Osteoblast (primary cell): ENCODE measurements around the gene TRAPPC1. TPM values are rescaled to one million over a fixed set of nuclear protein-coding genes. Genes with fewer than 3 reads are reported as not detected.

Experiments
- DNase-seq: peaks from one replicate; pipeline ENCODE4 v3.0.0; 2011; ENCODE audit warnings: low spot score, mixed read lengths; ENCODE audit not compliant: insufficient read length; ENCODE audit errors: missing footprints
- H2AFZ ChIP-seq: 2 replicates; pipeline ENCODE4 v1.6.0; 2011; ENCODE audit warnings: mild to moderate bottlenecking, low read length
- H3K27ac ChIP-seq: 2 replicates; pipeline ENCODE4 v1.5.1; 2011; ENCODE audit warnings: mild to moderate bottlenecking, low read depth, low read length, moderate library complexity
- H3K27me3 ChIP-seq: 2 replicates; pipeline ENCODE4 v1.6.0; 2012; ENCODE audit warnings: mild to moderate bottlenecking, control low read depth, inconsistent platforms, low read length, moderate library complexity; ENCODE audit not compliant: insufficient read depth
- H3K36me3 ChIP-seq: 2 replicates; pipeline ENCODE4 v1.5.1; 2011; ENCODE audit warnings: mild to moderate bottlenecking, low read length, control low read depth, moderate library complexity; ENCODE audit not compliant: insufficient read depth
- H3K4me1 ChIP-seq: 2 replicates; pipeline ENCODE4 v1.5.1; 2011; ENCODE audit warnings: mild to moderate bottlenecking, low read length, control low read depth, moderate library complexity; ENCODE audit not compliant: insufficient read depth
- H3K4me2 ChIP-seq: 2 replicates; pipeline ENCODE4 v1.6.0; 2011; ENCODE audit warnings: mild to moderate bottlenecking, low read length; ENCODE audit not compliant: insufficient read depth
- H3K4me3 ChIP-seq: fragments of 200-600 bp; sonication (generic); 3 replicates; pipeline ENCODE4 v1.5.1; 2012; ENCODE audit warnings: mild to moderate bottlenecking, low read length, inconsistent platforms; ENCODE audit not compliant: insufficient read depth
- H3K79me2 ChIP-seq: 2 replicates; pipeline ENCODE4 v1.6.0; 2012; ENCODE audit warnings: mild to moderate bottlenecking, low read length, control low read depth, inconsistent platforms; ENCODE audit not compliant: insufficient read depth
- H3K9me3 ChIP-seq: 2 replicates; pipeline ENCODE4 v1.5.1; 2011; ENCODE audit warnings: low read depth, low read length, control low read depth
- H4K20me1 ChIP-seq: 2 replicates; pipeline ENCODE4 v1.6.0; 2012; ENCODE audit warnings: mild to moderate bottlenecking, low read length, control low read depth; ENCODE audit not compliant: insufficient read depth
- total RNA-seq: library from RNA; depleted of rRNA; stranded (reverse); fragments of >200 nt; gene quantifications from 2 replicates; pipeline ENCODE4 v1.2.3, GENCODE V29; 2012
- TF ChIP-seq, protein P1 (sequence below): IDR thresholded peaks from 2 replicates; pipeline ENCODE4 v1.5.1; 2011; ENCODE audit warnings: mild to moderate bottlenecking, low read depth, low read length, moderate library complexity; ENCODE audit errors: extremely low read depth

Gene TRAPPC1
- total RNA-seq, 1 donor: 26.1 TPM

- Histone ChIP-seq H4K20me1 (no peaks in the 10 kb centered on the region), H3K27me3 (no peaks in the 10 kb centered on the region), H2AFZ (no peak overlapping the region), H3K4me2 (no peak overlapping the region), H3K9me3 (no peaks in the 10 kb centered on the region), H3K79me2 (no peaks in the 10 kb centered on the region), H3K36me3 (peaks cover 76% of the 10 kb centered on the region), H3K27ac (no peak overlapping the region), H3K4me1 (peaks cover 7% of the 10 kb centered on the region), H3K4me3 (no peak overlapping the region)
- TF ChIP-seq, protein P1, sequence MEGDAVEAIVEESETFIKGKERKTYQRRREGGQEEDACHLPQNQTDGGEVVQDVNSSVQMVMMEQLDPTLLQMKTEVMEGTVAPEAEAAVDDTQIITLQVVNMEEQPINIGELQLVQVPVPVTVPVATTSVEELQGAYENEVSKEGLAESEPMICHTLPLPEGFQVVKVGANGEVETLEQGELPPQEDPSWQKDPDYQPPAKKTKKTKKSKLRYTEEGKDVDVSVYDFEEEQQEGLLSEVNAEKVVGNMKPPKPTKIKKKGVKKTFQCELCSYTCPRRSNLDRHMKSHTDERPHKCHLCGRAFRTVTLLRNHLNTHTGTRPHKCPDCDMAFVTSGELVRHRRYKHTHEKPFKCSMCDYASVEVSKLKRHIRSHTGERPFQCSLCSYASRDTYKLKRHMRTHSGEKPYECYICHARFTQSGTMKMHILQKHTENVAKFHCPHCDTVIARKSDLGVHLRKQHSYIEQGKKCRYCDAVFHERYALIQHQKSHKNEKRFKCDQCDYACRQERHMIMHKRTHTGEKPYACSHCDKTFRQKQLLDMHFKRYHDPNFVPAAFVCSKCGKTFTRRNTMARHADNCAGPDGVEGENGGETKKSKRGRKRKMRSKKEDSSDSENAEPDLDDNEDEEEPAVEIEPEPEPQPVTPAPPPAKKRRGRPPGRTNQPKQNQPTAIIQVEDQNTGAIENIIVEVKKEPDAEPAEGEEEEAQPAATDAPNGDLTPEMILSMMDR: no peak
- no peak for DNase-seq
Observed at GRCh38 chr17:7945651-7946050, 13.9 kb upstream of the TRAPPC1 start.

GRCh38 chr17:7944326-7944725, 12.6 kb upstream of the TRAPPC1 start:
- Histone ChIP-seq H2AFZ (no peak overlapping the region), H4K20me1 (no peaks in the 10 kb centered on the region), H3K4me1 (peaks cover 7% of the 10 kb centered on the region), H3K4me3 (no peak overlapping the region), H3K79me2 (no peaks in the 10 kb centered on the region), H3K36me3 (peaks cover 76% of the 10 kb centered on the region), H3K4me2 (no peak overlapping the region), H3K27ac (no peak overlapping the region), H3K27me3 (no peaks in the 10 kb centered on the region), H3K9me3 (no peaks in the 10 kb centered on the region)
- TF ChIP-seq, protein P1: no peak
- DNase-seq: no peak

- Histone ChIP-seq H3K4me1 (peaks cover 7% of the 10 kb centered on the region), H3K27me3 (no peaks in the 10 kb centered on the region), H2AFZ (no peak overlapping the region), H3K79me2 (no peaks in the 10 kb centered on the region), H3K9me3 (no peaks in the 10 kb centered on the region), H3K4me3 (no peak overlapping the region), H4K20me1 (no peaks in the 10 kb centered on the region), H3K4me2 (no peak overlapping the region), H3K27ac (no peak overlapping the region), H3K36me3 (peaks cover 71% of the 10 kb centered on the region)
- TF ChIP-seq, protein P1: no peak
- no peak for DNase-seq
Observed at GRCh38 chr17:7943291-7943690, 11.5 kb upstream of the TRAPPC1 start.

DNA sequence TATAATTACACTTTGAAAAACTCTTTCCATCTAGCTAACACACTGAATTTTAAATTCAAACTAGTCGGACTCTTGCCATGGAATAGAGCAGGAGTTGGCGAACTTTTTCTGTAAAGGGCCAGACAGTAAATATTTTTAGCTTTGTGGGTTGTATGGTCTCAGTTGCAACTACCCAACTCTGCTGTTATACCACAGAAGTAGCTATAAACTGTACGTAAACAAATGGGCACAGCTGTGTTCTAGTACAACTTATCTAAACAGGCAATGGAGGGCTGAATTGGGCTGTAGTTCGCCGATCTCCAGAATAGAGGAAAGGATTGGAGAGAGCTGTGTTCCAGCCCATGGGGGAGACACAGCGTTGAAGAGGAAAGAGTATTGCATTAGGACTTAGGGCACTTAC, 9.0 kb upstream of the TRAPPC1 start:
- TF ChIP-seq, protein P1: no peak
- Histone ChIP-seq H3K27ac (no peak overlapping the region), H3K4me2 (no peak overlapping the region), H3K9me3 (no peaks in the 10 kb centered on the region), H3K4me1 (no peaks in the 10 kb centered on the region), H3K4me3 (no peak overlapping the region), H2AFZ (no peak overlapping the region), H3K79me2 (peaks cover 8% of the 10 kb centered on the region), H4K20me1 (no peaks in the 10 kb centered on the region), H3K36me3 (peaks cover 66% of the 10 kb centered on the region), H3K27me3 (no peaks in the 10 kb centered on the region)
- no peak for DNase-seq
